BLaER1 treated with 17β-estradiol and CSF1 and Interleukin-3, amounts not matched to agents 10 nM and 100 nM (cell line): ENCODE data around the gene WDR88.
A peak's percentile ranks its signal among the peaks of the same experiment; 100 is the strongest.

Experiments used
- H3K27ac ChIP-seq, 11 experiments: shearing (Covaris generic); formaldehyde crosslinking; 2 replicates each; pipeline ENCODE4 v1.8.1; 2022
- H3K27me3 ChIP-seq, 11 experiments: shearing (Covaris generic); formaldehyde crosslinking; 2 replicates each; pipeline ENCODE4 v1.8.1; 2022
- H3K36me3 ChIP-seq, 11 experiments: shearing (Covaris generic); formaldehyde crosslinking; 2 replicates each; pipeline ENCODE4 v1.8.1; 2022
- H3K4me1 ChIP-seq, 10 experiments: shearing (Covaris generic); formaldehyde crosslinking; 2 replicates each; pipeline ENCODE4 v1.8.1; 2022
- H3K4me2 ChIP-seq, 11 experiments: shearing (Covaris generic); formaldehyde crosslinking; 2 replicates each; pipeline ENCODE4 v1.8.1; 2022
- H3K4me3 ChIP-seq, 10 experiments: shearing (Covaris generic); formaldehyde crosslinking; 2 replicates each; pipeline ENCODE4 v1.8.1; 2022
- H3K9ac ChIP-seq, 11 experiments: shearing (Covaris generic); formaldehyde crosslinking; 2 replicates each; pipeline ENCODE4 v1.8.1; 2022
- H3K9me3 ChIP-seq, 11 experiments: shearing (Covaris generic); formaldehyde crosslinking; replicated peaks in 1 of 11; 2 replicates each; pipeline ENCODE4 v1.8.1; 2022
- H4K20me1 ChIP-seq, 11 experiments: shearing (Covaris generic); formaldehyde crosslinking; 2 replicates each; pipeline ENCODE4 v1.8.1; 2022
- Cebpa-rat ChIP-seq, 11 experiments: shearing (Covaris generic); IDR thresholded peaks; 2 replicates each; pipeline ENCODE4 v1.8.1; 2022

The WDR88 gene

GRCh38 chr19:33171222-33171795, 39.4 kb downstream of the WDR88 start:
- Histone ChIP-seq H3K27ac (no peak overlapping the region; a peak in 1 of 22 replicates), H3K36me3 (peaks cover 0 to 11% (median 0%) of the 10 kb centered on the region in 11 experiments; a peak in 1 of 22 replicates), H4K20me1 (no peaks in the 10 kb centered on the region), H3K4me3 (no peak overlapping the region), H3K4me1 (peaks cover 41 to 53% (median 48%) of the 10 kb centered on the region in 10 experiments), H3K27me3 (no peaks in the 10 kb centered on the region), H3K4me2 (peak overlapping the region in 5 of 11 experiments; percentile 59 to 95 (median 65); a peak in 5 of 22 replicates), H3K9me3 (peaks cover 29 to 42% (median 36%) of the 10 kb centered on the region in 11 experiments), H3K9ac (no peak overlapping the region)
- no peak for TF ChIP-seq Cebpa-rat (IDR thresholded peaks at IDR 0.05)

- H3K36me3 ChIP-seq, result peaks cover 0 to 11% (median 0%) of the 10 kb centered on the region in 11 experiments; a peak in 1 of 22 replicates
- H3K27me3 ChIP-seq, result no peaks in the 10 kb centered on the region
- no peaks in the 10 kb centered on the region for H4K20me1 ChIP-seq
- H3K9ac ChIP-seq, result no peak overlapping the region
- TF ChIP-seq Cebpa-rat (IDR thresholded peaks at IDR 0.05), result no peak
- no peak overlapping the region for H3K4me3 ChIP-seq
- peaks cover 25 to 36% (median 32%) of the 10 kb centered on the region in 11 experiments for H3K9me3 ChIP-seq
- H3K4me1 ChIP-seq, result peaks cover 41 to 53% (median 48%) of the 10 kb centered on the region in 10 experiments
- H3K27ac ChIP-seq, result peak overlapping the region in 2 of 11 experiments; percentile 38 to 50; a peak in 1 of 22 replicates
- H3K4me2 ChIP-seq, result peak overlapping the region in 9 of 11 experiments; percentile 59 to 95 (median 73); a peak in 18 of 22 replicates
Measured at GRCh38 chr19:33171916-33172359, 40.0 kb downstream of the WDR88 start.

DNA sequence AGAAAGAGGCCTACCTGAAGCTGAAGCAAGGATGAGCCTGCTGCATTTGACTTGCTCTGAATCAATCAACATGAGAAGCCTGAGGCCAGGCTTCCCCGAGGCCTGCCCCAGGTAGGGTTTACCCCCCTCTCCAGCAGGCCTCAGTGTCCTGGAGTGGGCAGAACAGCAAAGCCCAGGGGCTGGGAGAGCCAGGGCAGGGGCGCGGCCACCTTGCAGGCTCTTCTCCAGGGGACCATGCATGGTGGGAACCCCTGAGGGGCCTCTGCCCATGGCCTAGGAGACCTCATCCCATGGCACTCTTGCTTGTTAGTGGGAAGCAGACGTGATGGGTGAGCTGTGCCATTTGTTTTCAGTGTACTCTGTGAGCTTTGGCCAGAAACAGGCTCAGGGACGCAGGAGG, 42.3 kb downstream of the WDR88 start:
- no peaks in the 10 kb centered on the region for H3K27me3 ChIP-seq
- H3K9me3 ChIP-seq, result peaks cover 3 to 13% (median 10%) of the 10 kb centered on the region in 11 experiments; a peak in 19 of 22 replicates
- 0 out of 22 replicates have a peak, but pooled peaks cover 0 to 11% (median 0%) of the 10 kb centered on the region in 11 experiments for H3K36me3 ChIP-seq
- H3K4me2 ChIP-seq, result peak overlapping the region in 9 of 11 experiments; percentile 1 to 95 (median 88); a peak in 15 of 22 replicates
- H3K4me1 ChIP-seq, result peaks cover 51 to 69% (median 62%) of the 10 kb centered on the region in 10 experiments
- H3K9ac ChIP-seq, result no peak overlapping the region
- peak overlapping the region in 2 of 11 experiments; percentile 7 to 45; a peak in 2 of 22 replicates for H3K27ac ChIP-seq
- TF ChIP-seq Cebpa-rat (IDR thresholded peaks at IDR 0.05), result no peak
- H3K4me3 ChIP-seq, result no peak overlapping the region
- no peaks in the 10 kb centered on the region for H4K20me1 ChIP-seq

GRCh38 chr19:33175156-33175782, 43.4 kb downstream of the WDR88 start:
- Histone ChIP-seq H3K27ac (peak overlapping the region in 2 of 11 experiments; percentile 97 to 98; a peak in 3 of 22 replicates), H3K4me3 (peak overlapping the region in 9 of 10 experiments; percentile 71 to 89 (median 82); a peak in 14 of 20 replicates), H3K27me3 (no peaks in the 10 kb centered on the region), H3K9me3 (peaks cover 0 to 2% (median 0%) of the 10 kb centered on the region in 11 experiments; a peak in 3 of 22 replicates), H3K9ac (peak overlapping the region in 8 of 11 experiments; percentile 88 to 98 (median 95); a peak in 13 of 22 replicates), H3K4me1 (peaks cover 51 to 75% (median 62%) of the 10 kb centered on the region in 10 experiments), H3K4me2 (peak overlapping the region; percentile 84 to 96 (median 92)), H3K36me3 (0 out of 22 replicates have a peak, but pooled peaks cover 0 to 8% (median 0%) of the 10 kb centered on the region in 11 experiments), H4K20me1 (no peaks in the 10 kb centered on the region)
- no peak for TF ChIP-seq Cebpa-rat (IDR thresholded peaks at IDR 0.05)

DNA sequence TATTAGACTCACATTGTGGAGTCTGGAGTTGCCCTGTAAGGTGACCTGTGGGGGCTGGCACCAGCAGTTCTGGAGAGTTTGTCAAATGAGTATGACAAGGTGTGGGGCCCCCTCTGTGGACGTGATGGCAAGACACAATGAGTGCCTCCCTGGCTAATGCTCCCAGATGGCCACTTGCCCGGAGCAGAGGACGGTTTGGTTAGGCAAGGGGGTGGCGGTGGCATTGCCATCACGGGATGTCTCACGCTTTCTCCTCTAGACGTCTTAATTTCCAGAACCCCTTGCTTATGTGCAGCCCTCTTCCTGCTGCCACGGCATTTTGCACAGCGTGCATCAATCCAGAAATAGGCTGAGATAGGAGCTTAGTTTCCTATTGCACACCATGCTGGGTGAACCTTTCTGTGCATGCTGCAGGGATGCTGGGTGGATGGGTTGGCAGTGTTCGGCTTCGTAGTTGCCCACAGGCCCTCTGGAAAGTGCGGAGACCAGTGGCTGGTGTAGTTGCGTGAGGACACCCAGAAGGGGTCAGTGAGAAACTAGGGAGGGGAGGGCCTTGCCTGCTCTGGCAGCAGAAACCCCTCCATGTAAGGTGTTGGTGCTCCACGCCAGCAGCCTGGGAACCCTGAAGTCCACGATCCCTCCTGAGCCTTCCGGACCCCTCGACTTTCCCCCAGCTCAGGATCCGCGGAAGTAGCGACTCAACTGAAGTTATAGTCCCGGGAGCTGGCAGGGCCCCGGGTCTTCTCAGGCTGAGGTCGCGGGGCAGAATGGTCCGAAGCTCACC, 44.2 kb downstream of the WDR88 start:
- peak overlapping the region; percentile 84 to 98 (median 95) for H3K27ac ChIP-seq
- H3K27me3 ChIP-seq, result no peaks in the 10 kb centered on the region
- no peaks in the 10 kb centered on the region for H4K20me1 ChIP-seq
- no peak for TF ChIP-seq Cebpa-rat (IDR thresholded peaks at IDR 0.05)
- H3K9me3 ChIP-seq, result no peaks in the 10 kb centered on the region
- H3K4me3 ChIP-seq, result peak overlapping the region; percentile 71 to 89 (median 82)
- H3K9ac ChIP-seq, result peak overlapping the region; percentile 88 to 98 (median 94)
- H3K4me1 ChIP-seq, result peaks cover 51 to 75% (median 62%) of the 10 kb centered on the region in 10 experiments
- H3K36me3 ChIP-seq, result 0 out of 22 replicates have a peak, but pooled peaks cover 0 to 5% (median 0%) of the 10 kb centered on the region in 11 experiments
- H3K4me2 ChIP-seq, result peak overlapping the region; percentile 84 to 96 (median 92)

- H3K36me3 ChIP-seq, result 0 out of 22 replicates have a peak, but pooled peaks cover 0 to 5% (median 0%) of the 10 kb centered on the region in 11 experiments
- peaks cover 49 to 75% (median 64%) of the 10 kb centered on the region in 10 experiments for H3K4me1 ChIP-seq
- peak overlapping the region; percentile 71 to 89 (median 82) for H3K4me3 ChIP-seq
- no peaks in the 10 kb centered on the region for H3K27me3 ChIP-seq
- no peak for TF ChIP-seq Cebpa-rat (IDR thresholded peaks at IDR 0.05)
- H3K4me2 ChIP-seq, result peak overlapping the region; percentile 88 to 96 (median 92)
- H3K9ac ChIP-seq, result peak overlapping the region; percentile 88 to 98 (median 94)
- no peaks in the 10 kb centered on the region for H4K20me1 ChIP-seq
- no peaks in the 10 kb centered on the region for H3K9me3 ChIP-seq
- peak overlapping the region; percentile 84 to 98 (median 95) for H3K27ac ChIP-seq
Measured at GRCh38 chr19:33176670-33177416, 44.9 kb downstream of the WDR88 start.

DNA sequence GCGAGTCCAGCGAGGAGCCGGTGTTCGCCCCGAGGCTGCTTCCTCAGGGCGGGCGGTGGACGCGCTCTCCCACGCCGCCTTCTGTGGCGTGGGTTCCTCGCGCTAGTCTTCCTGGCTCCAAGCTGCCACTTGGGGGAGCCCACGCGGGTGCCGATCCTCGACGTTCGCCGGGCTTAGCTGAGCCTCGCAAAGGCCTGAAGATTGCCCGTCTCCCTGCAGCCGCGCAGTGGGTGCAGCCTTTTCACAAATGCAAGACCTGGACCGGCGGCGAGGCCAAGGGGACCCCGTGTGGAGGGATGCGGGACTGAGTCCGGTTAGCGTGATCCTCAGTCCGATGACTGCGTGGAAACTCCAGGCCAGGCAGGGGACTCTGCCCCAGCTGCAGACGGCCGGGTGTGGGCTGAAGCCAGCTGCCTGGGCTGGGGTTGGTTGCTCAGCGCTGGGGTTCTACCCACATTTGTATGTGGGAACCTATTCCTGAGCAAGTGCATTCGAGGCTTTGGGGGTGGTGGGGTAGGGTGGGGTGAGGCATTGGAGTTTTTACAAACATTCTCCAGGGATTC, 45.6 kb downstream of the WDR88 start:
- Histone ChIP-seq H4K20me1 (no peaks in the 10 kb centered on the region), H3K27me3 (no peaks in the 10 kb centered on the region), H3K27ac (peak overlapping the region; percentile 2 to 98 (median 95); a peak in 21 of 22 replicates), H3K36me3 (0 out of 22 replicates have a peak, but pooled peaks cover 0 to 5% (median 0%) of the 10 kb centered on the region in 11 experiments), H3K4me2 (peak overlapping the region; percentile 79 to 95 (median 90)), H3K9ac (peak overlapping the region; percentile 62 to 98 (median 94)), H3K4me1 (peaks cover 42 to 75% (median 61%) of the 10 kb centered on the region in 10 experiments), H3K9me3 (no peaks in the 10 kb centered on the region), H3K4me3 (peak overlapping the region; percentile 71 to 89 (median 82))
- TF ChIP-seq Cebpa-rat (IDR thresholded peaks at IDR 0.05), result no peak
